Caco-2 (cell line): Measurements from ENCODE around the gene SRL. TPM values are rescaled to one million over a fixed set of nuclear protein-coding genes. Genes with fewer than 3 reads are reported as not detected.
"Not testable (repeated sequence)": the region's sequence is repeated elsewhere in the genome, so short reads cannot be mapped to it uniquely, and the experiment has no call there.

Source experiments
- BruUV-seq: library from RNA; stranded (reverse); fragments of 400-500 nt; replicated peaks from 2 replicates; lab custom pipeline; 2021; lab: Mats Ljungman, UMichigan
- CTCF ChIA-PET: fragments of 300-600 bp; sonication (Branson Sonifier 250); formaldehyde crosslinking; loops from one replicate; lab custom pipeline; 2022; ENCODE audit warnings: antibody characterized with exemption; lab: Charles Lee
- POLR2A ChIA-PET: fragments of 300-600 bp; sonication (Branson Sonifier 250); formaldehyde crosslinking; loops from one replicate; lab custom pipeline; 2022; ENCODE audit warnings: antibody characterized with exemption; lab: Charles Lee
- DNase-seq, 2 experiments: peaks; one replicate each; pipeline versions ENCODE4 v3.0.0 to v3.0.0-alpha.2; 2020 to 2022
- H3K27me3 ChIP-seq: replicated peaks from 2 replicates; pipeline ENCODE4 v1.6.0; 2011; ENCODE audit warnings: low read length; ENCODE audit not compliant: control insufficient read depth, insufficient read depth
- H3K36me3 ChIP-seq: 2 replicates; pipeline ENCODE4 v1.5.1; 2011; ENCODE audit warnings: low read length; ENCODE audit not compliant: control insufficient read depth, insufficient read depth
- H3K4me1 ChIP-seq: fragments of 250-450 bp; sonication (Bioruptor Pico); 2 replicates; pipeline ENCODE4 v1.5.1; 2020; ENCODE audit warnings: mild to moderate bottlenecking
- H3K4me3 ChIP-seq: 2 replicates; pipeline ENCODE4 v1.5.1; 2011; ENCODE audit warnings: low read depth, mild to moderate bottlenecking, control low read depth, low read length
- H3K9me3 ChIP-seq: fragments of 250-450 bp; sonication (Bioruptor Pico); 2 replicates; pipeline ENCODE4 v1.5.1; 2020; ENCODE audit warnings: mild to moderate bottlenecking, moderate library complexity
- H3K27ac Mint-ChIP-seq: one replicate; pipeline ENCODE4 v1.8.0; 2022; ENCODE audit warnings: mixed read lengths; ENCODE audit not compliant: unreplicated experiment
- H3K27me3 Mint-ChIP-seq: one replicate; pipeline ENCODE4 v1.8.0; 2022; ENCODE audit warnings: mixed read lengths; ENCODE audit not compliant: insufficient read depth, unreplicated experiment
- H3K36me3 Mint-ChIP-seq: one replicate; pipeline ENCODE4 v1.8.0; 2022; ENCODE audit warnings: mild to moderate bottlenecking, mixed read lengths; ENCODE audit not compliant: insufficient read depth, unreplicated experiment
- H3K4me1 Mint-ChIP-seq: one replicate; pipeline ENCODE4 v1.8.0; 2022; ENCODE audit warnings: low read depth, mixed read lengths; ENCODE audit not compliant: unreplicated experiment
- H3K4me3 Mint-ChIP-seq: one replicate; pipeline ENCODE4 v1.8.0; 2022; ENCODE audit warnings: mild to moderate bottlenecking, moderate library complexity, mixed read lengths; ENCODE audit not compliant: unreplicated experiment
- H3K9me3 Mint-ChIP-seq: one replicate; pipeline ENCODE4 v1.8.0; 2022; ENCODE audit warnings: mixed read lengths; ENCODE audit not compliant: unreplicated experiment
- intact Hi-C: fragments of 100-400 bp; cut with micrococcal nuclease; formaldehyde crosslinking; loops from one replicate; pipeline ENCODE4 v1.10.0; 2022; ENCODE audit not compliant: unreplicated experiment
- total RNA-seq: library from RNA; stranded (reverse); gene quantifications from 2 replicates; pipeline ENCODE4 v1.2.3, GENCODE V29; 2022
- TF ChIP-seq, protein P1 (sequence below), 2 experiments: fragments of 200-600 bp in 1 of 2; IDR thresholded peaks; 1 replicate in 1 of 2; 2 replicates in 1 of 2; pipeline versions ENCODE4 v1.5.1 to v1.8.0; 2011 to 2022; ENCODE audit warnings: antibody characterized with exemption in 1 of 2, control low read depth in 1 of 2, inconsistent platforms in 1 of 2, low read depth in 1 of 2, low read length in 1 of 2, mild to moderate bottlenecking in 1 of 2, moderate library complexity in 1 of 2; ENCODE audit not compliant: insufficient read depth in 1 of 2, severe bottlenecking in 1 of 2, unreplicated experiment in 1 of 2

The SRL gene
- total RNA-seq, 1 experiment from 2014 or later = not detected

DNA sequence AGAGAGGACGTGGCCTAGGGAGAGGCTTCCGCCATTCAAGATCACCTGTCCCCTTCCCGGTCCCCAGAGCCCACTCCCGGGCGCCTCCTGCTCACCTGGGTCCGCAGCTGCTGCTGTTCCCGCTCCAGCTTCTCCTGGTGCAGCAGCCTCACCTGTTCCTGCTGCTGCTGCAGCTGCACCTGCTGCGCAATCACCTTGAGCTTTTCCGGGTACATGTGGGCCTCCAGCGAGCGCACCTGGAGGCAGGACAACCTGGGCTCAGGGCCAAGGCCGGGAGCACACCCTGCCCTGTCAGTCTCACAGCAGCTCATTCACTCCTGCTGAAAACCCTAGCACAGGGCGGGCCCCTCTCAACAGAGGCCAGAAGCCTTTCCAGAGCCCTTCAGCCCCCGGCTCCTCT lies 18.5 kb upstream of the SRL start:
- Histone ChIP-seq H3K27me3 (no peaks in the 10 kb centered on the region), H3K4me1 (no peaks in the 10 kb centered on the region), H3K4me3 (no peak overlapping the region), H3K36me3 (peaks cover 10% of the 10 kb centered on the region), H3K9me3 (no peaks in the 10 kb centered on the region)
- TF ChIP-seq, protein P1, sequence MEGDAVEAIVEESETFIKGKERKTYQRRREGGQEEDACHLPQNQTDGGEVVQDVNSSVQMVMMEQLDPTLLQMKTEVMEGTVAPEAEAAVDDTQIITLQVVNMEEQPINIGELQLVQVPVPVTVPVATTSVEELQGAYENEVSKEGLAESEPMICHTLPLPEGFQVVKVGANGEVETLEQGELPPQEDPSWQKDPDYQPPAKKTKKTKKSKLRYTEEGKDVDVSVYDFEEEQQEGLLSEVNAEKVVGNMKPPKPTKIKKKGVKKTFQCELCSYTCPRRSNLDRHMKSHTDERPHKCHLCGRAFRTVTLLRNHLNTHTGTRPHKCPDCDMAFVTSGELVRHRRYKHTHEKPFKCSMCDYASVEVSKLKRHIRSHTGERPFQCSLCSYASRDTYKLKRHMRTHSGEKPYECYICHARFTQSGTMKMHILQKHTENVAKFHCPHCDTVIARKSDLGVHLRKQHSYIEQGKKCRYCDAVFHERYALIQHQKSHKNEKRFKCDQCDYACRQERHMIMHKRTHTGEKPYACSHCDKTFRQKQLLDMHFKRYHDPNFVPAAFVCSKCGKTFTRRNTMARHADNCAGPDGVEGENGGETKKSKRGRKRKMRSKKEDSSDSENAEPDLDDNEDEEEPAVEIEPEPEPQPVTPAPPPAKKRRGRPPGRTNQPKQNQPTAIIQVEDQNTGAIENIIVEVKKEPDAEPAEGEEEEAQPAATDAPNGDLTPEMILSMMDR (IDR thresholded peaks at IDR 0.05; ENCODE audit: insufficient read depth in 1 of 2, low read depth in 1 of 2, low read length in 1 of 2, severe bottlenecking in 1 of 2, unreplicated experiment in 1 of 2) = no peak
- peaks cover 56% of the 10 kb centered on the region for H3K36me3 Mint-ChIP-seq
- H3K4me3 Mint-ChIP-seq = no peak overlapping the region
- BruUV-seq = no TSS peak
- ChIA-PET CTCF (no interaction called here), POLR2A (no interaction called here)
- no peak for DNase-seq
- H3K27me3 Mint-ChIP-seq = no peaks in the 10 kb centered on the region
- intact Hi-C loops = no loop called here
- H3K27ac Mint-ChIP-seq = no peak overlapping the region
- no peaks in the 10 kb centered on the region for H3K9me3 Mint-ChIP-seq
- no peaks in the 10 kb centered on the region for H3K4me1 Mint-ChIP-seq

DNA sequence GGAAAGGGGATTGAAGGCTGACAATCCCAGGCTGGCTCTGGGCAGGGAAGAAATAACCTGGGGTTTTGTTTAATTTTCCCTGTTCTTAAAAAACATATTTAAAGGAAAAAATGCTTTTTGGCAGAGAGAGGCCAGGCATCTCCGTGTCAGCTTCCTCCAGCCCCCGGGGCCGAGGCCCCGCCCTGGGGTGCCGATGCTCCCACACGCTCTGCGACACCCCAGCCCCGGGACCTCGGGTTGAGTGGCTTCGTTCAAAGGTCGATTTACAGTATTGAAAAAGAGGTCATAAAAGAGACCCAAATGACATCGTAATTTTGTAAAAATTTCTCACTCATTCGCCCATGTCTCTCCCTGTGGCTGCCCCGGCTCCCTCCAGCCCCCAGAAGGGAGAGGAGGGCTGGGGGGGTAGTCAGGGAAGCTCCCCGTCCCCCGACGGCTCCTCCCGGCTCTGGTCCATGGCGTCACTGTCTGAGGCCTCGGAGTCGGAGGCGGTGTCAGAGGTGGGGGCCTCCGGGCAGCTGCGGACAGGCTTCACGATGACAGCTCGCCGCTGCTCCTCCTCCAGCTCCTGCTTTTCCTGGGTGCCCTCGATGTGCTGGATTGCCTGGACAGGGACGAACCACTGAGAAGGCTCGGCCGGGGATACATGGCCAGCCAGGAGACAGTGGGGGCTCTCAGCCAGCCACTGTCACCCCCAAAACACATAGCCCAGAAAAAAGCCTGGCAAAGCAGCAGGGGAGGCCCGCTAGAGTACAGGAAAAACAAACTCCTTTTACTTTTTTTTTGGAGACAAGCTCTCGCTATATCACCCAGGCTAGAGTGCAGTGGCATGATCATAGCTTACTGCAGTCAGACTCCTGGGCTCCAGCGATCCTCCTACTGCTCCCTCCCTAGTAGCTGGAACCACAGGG lies 16.0 kb upstream of the SRL start:
- BruUV-seq = no TSS peak
- no peaks in the 10 kb centered on the region for H3K9me3 ChIP-seq
- no peak overlapping the region for H3K4me3 Mint-ChIP-seq
- ChIA-PET CTCF (no interaction called here), POLR2A (interaction anchor here (0.7 to 0.9 kb wide), 2 partner anchors 13 to 74 kb away, joined by 3 read pairs; no protein-coding TSS in a partner anchor)
- TF ChIP-seq, protein P1 (IDR thresholded peaks at IDR 0.05; ENCODE audit: insufficient read depth in 1 of 2, low read depth in 1 of 2, low read length in 1 of 2, severe bottlenecking in 1 of 2, unreplicated experiment in 1 of 2) = no peak
- no peaks in the 10 kb centered on the region for H3K27me3 Mint-ChIP-seq
- no peaks in the 10 kb centered on the region for H3K4me1 ChIP-seq
- DNase-seq = no peak
- H3K4me3 ChIP-seq = no peak overlapping the region
- intact Hi-C loops = no loop called here
- no peak overlapping the region for H3K27ac Mint-ChIP-seq
- peaks cover 63% of the 10 kb centered on the region for H3K36me3 Mint-ChIP-seq
- H3K9me3 Mint-ChIP-seq = no peaks in the 10 kb centered on the region
- no peaks in the 10 kb centered on the region for H3K27me3 ChIP-seq
- H3K4me1 Mint-ChIP-seq = no peaks in the 10 kb centered on the region
- peaks cover 10% of the 10 kb centered on the region for H3K36me3 ChIP-seq

DNA sequence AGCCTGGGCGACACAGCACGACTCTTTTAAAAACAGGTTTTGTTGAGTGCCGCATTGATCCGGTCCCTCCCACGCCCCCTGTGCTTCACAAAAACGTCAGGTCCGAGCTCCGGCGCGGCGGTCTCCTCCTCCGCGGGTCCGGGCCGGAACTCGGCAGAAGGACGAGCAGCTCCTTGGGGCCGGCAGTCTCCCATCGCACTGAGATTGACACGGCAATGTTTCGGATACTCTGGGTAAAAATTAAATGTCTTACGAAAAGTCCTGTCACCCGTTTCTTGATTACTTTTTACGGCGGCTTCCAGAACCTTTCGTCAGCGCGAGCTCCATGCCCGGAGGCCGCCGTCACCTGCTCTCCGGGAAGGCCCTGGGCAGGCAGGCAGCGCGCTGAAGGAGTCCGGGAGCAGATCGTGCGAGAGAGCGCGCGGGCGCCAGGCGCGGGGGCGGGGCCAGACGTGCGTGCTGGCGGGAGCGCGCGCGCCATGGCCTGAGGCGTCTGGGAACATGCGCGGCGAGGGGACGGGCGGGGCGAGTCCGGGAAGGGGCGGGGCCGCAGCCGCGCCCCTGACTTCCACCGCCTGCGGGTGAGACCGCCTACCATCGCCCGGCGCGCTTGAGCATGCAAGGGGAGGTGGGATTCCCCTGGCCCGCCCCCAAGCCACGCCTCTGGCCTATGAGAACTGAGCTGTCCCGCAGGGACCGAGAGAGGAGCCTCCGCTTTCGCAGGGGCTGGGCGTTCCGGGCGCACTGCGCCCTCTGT lies 11.7 kb upstream of the SRL start:
- DNase-seq = peak; percentile 98 to 99
- Mint-ChIP-seq H3K36me3 (peaks cover 25% of the 10 kb centered on the region), H3K27me3 (no peaks in the 10 kb centered on the region), H3K4me3 (peak overlapping the region; percentile 90), H3K27ac (peak overlapping the region; percentile 96), H3K9me3 (no peaks in the 10 kb centered on the region), H3K4me1 (no peaks in the 10 kb centered on the region)
- H3K4me3 ChIP-seq = peak overlapping the region; percentile 56
- H3K27me3 ChIP-seq = no peaks in the 10 kb centered on the region
- H3K9me3 ChIP-seq = no peaks in the 10 kb centered on the region
- CTCF ChIA-PET = interaction anchor here (0.6 to 3.3 kb wide), 39 partner anchors 9 to 1571 kb away, joined by 3 to 103 read pairs (median 4); partner anchors contain the start of genes ADCY9, KCTD5, PAM16 and TFAP4
- POLR2A ChIA-PET = interaction anchor here (0.5 to 2.1 kb wide), 16 partner anchors 19 to 705 kb away, joined by 3 to 51 read pairs (median 3); partner anchors contain the start of genes PAM16, SEC14L5 and TFAP4
- H3K4me1 ChIP-seq = no peaks in the 10 kb centered on the region
- TSS peak; percentile 69 for BruUV-seq
- H3K36me3 ChIP-seq = no peaks in the 10 kb centered on the region; the same call in 1 of the 2 replicates
- TF ChIP-seq, protein P1 (IDR thresholded peaks at IDR 0.05; ENCODE audit: insufficient read depth in 1 of 2, low read depth in 1 of 2, low read length in 1 of 2, severe bottlenecking in 1 of 2, unreplicated experiment in 1 of 2) = no peak
- intact Hi-C loops = loop anchor here (1.0 to 2.0 kb wide), 4 partner anchors 18 to 271 kb away; no protein-coding TSS in a partner anchor

DNA sequence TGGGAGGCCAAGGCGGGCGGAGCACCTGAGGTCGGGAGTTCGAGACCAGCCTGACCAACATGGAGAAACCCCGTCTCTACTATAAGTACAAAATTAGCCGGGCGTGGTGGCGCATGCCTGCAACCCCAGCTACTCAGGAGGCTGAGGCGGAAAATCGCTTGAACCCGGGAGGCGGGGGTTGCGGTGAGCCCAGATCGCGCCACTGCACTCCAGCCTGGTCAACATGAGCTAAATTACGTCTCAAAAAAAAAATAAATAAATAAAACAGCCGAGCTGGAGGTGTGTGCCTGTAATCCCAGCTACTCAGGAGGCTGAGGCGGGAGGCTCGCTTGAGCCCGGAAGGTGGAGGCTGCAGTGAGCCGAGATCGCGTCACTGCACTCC lies 11.1 kb upstream of the SRL start:
- Mint-ChIP-seq H3K27ac (peak overlapping the region; percentile 96), H3K4me3 (peak overlapping the region; percentile 90), H3K36me3 (peaks cover 24% of the 10 kb centered on the region)
- H3K4me1 ChIP-seq, H3K27me3 ChIP-seq, H3K4me1 Mint-ChIP-seq, H3K9me3 ChIP-seq, H3K36me3 ChIP-seq, BruUV-seq, DNase-seq, H3K27me3 Mint-ChIP-seq, H3K9me3 Mint-ChIP-seq: not testable (repeated sequence)
- POLR2A ChIA-PET = interaction anchor here (0.5 to 2.1 kb wide), 6 partner anchors 19 to 363 kb away, joined by 3 to 51 read pairs (median 4); partner anchors contain the start of genes PAM16 and TFAP4
- peak overlapping the region; percentile 56 for H3K4me3 ChIP-seq
- CTCF ChIA-PET = interaction anchor here (0.7 to 3.3 kb wide), 16 partner anchors 8 to 314 kb away, joined by 3 to 103 read pairs (median 6); partner anchors contain the start of genes PAM16 and TFAP4
- intact Hi-C loops = loop anchor here (2.0 kb wide), 1 partner anchor 270 kb away; no protein-coding TSS in a partner anchor
